K562 (cell line): ENCODE measurements around the gene CAVIN1. TPM values are rescaled to one million over a fixed set of nuclear protein-coding genes. Genes with fewer than 3 reads are reported as not detected.

ENCODE experiments used
- CBX2 ChIP-seq: fragments of 200-600 bp; sonication (generic); IDR thresholded peaks from one replicate; pipeline ENCODE4 v1.6.1; 2012; ENCODE audit warnings: mild to moderate bottlenecking, low read length, inconsistent platforms; ENCODE audit not compliant: insufficient read depth, poor library complexity, severe bottlenecking
- EZH2 ChIP-seq: IDR thresholded peaks from 2 replicates; pipeline ENCODE4 v1.6.1; 2012; ENCODE audit warnings: low read depth, mild to moderate bottlenecking, inconsistent platforms, low read length, borderline replicate concordance
- FOSL1 ChIP-seq: fragments of 200-800 bp; sonication (Bioruptor generic); conservative IDR thresholded peaks from 2 replicates; pipeline ENCODE4 v1.6.1; 2016; ENCODE audit warnings: missing genetic modification characterization, missing compliant biosample characterization
- FOXP1 ChIP-seq: sonication (generic); formaldehyde crosslinking; IDR thresholded peaks from 2 replicates; pipeline ENCODE4 v1.8.0; 2022; ENCODE audit warnings: mild to moderate bottlenecking, missing genetic modification reagents
- HEY1 ChIP-seq: fragments of 250-450 bp; sonication (Bioruptor Pico); IDR thresholded peaks from 2 replicates; pipeline ENCODE4 v1.5.0; 2020; ENCODE audit warnings: mild to moderate bottlenecking, moderate library complexity, borderline replicate concordance
- L3MBTL2 ChIP-seq: fragments of 450-650 bp; IDR thresholded peaks from 2 replicates; pipeline ENCODE4 v1.6.1; 2016; ENCODE audit warnings: mild to moderate bottlenecking, moderate library complexity
- MCM3 ChIP-seq: fragments of 450-650 bp; IDR thresholded peaks from 2 replicates; pipeline ENCODE4 v1.6.1; 2016
- NFE2 ChIP-seq: IDR thresholded peaks from 2 replicates; pipeline ENCODE4 v1.6.1; 2014; ENCODE audit warnings: antibody characterized with exemption, low read depth
- POLR2AphosphoS5 ChIP-seq: IDR thresholded peaks from 2 replicates; pipeline ENCODE4 v1.6.1; 2011; ENCODE audit warnings: mild to moderate bottlenecking, low read depth, low read length, moderate library complexity; ENCODE audit not compliant: control insufficient read depth, insufficient read depth
- RBFOX2 ChIP-seq: fragments of 200-400 bp; formaldehyde crosslinking; IDR thresholded peaks from 2 replicates; pipeline ENCODE4 v1.6.1; 2017; ENCODE audit warnings: low read depth, mild to moderate bottlenecking, low read length, moderate library complexity
- RUNX1 ChIP-seq: sonication (generic); IDR thresholded peaks from 2 replicates; pipeline ENCODE4 v1.6.1; 2016; ENCODE audit warnings: antibody characterized with exemption, low read depth
- ZFX ChIP-seq: sonication (generic); formaldehyde crosslinking; IDR thresholded peaks from 2 replicates; pipeline ENCODE4 v1.8.0; 2022; ENCODE audit warnings: mild to moderate bottlenecking, missing genetic modification reagents, moderate library complexity
- ZNF124 ChIP-seq: sonication (generic); formaldehyde crosslinking; IDR thresholded peaks from 2 replicates; pipeline ENCODE4 v1.8.1; 2022; ENCODE audit warnings: missing genetic modification reagents
- polyA plus RNA-seq, 8 experiments: library from polyadenylated mRNA; depleted of rRNA in 4 of 8; stranded (reverse) in 5 of 8; unstranded in 3 of 8; fragments of >200 nt; fragmentation: Nextera tagmentation in 2 of 8; fragmentation: Illumina TruSeq in 1 of 8; extraction: Ambion mirVana in 2 of 8; extraction: Trizol in 1 of 8; gene quantifications; 2 replicates each; pipeline versions ENCODE4 v1.2.1 to v1.2.3, GENCODE V29; 2011 to 2014; ENCODE audit warnings: inconsistent platforms in 1 of 8, missing spikeins in 1 of 8
- total RNA-seq, 7 experiments: library from RNA; depleted of rRNA in 6 of 7; stranded (reverse); fragments of >200 nt in 6 of 7; fragmentation: Illumina TruSeq in 2 of 7; extraction: Trizol in 2 of 7; gene quantifications; 2 replicates each; pipeline versions ENCODE4 v1.2.1 to v1.2.3, GENCODE V29; 2011 to 2021; ENCODE audit warnings: low replicate concordance in 1 of 7
- TF ChIP-seq, protein P1 (sequence below): fragments of 250-450 bp; sonication (Bioruptor Pico); IDR thresholded peaks from 2 replicates; pipeline ENCODE4 v1.4.0; 2020
- TF ChIP-seq, protein P2 (sequence below): fragments of 200-800 bp; sonication (Bioruptor generic); IDR thresholded peaks from 2 replicates; pipeline ENCODE4 v1.6.1; 2017; ENCODE audit warnings: missing genetic modification characterization, missing compliant biosample characterization

CAVIN1 gene
- total and polyA plus RNA-seq, 9 of the 15 experiments (the other 6 are each of a cell fraction or from before 2014, with no cell fraction given) = 6.8 to 162 (median 74.5) TPM

DNA sequence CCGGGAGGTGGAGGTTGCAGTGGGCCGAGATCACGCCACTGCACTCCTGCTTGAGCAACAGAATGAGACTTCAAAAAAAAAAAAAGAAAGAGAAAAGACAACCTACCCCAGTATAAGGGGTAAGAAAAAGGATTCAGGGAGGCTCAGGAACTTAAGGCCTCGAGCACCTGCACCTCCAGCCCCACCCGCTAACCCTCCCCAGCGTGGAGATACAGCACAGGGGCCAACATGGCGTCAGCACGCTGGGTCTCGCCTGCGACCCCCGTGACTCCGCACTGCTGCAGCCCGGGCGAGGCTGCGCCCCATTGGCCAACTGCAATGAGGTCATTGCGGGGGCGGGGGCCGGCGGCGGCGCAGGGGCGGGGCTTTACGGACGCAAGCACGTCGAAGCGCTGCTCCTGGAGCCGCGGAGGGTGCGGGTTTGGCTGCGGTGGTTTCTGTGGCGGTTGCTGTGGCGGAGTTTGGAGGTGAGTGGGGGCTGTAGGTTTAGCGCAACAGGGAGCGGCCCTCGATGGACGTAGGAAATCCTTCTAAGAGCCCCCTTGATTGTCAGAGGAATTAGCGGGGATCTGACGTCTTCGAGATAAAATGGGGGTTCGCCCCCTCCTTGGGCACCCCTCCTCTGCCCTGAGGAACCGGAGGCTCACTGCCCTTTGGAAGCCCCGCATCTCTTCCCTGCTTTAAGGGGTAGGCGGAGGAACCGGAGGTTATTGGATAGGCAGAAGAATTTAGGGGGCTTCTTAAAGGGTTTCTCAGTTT, 35.6 kb upstream of the CAVIN1 start, which contains the start of gene ATP6V0A1 (continued):
- TF ChIP-seq MCM3 = no peak
- peak; percentile 56 for TF ChIP-seq ZFX
- TF ChIP-seq, protein P1, sequence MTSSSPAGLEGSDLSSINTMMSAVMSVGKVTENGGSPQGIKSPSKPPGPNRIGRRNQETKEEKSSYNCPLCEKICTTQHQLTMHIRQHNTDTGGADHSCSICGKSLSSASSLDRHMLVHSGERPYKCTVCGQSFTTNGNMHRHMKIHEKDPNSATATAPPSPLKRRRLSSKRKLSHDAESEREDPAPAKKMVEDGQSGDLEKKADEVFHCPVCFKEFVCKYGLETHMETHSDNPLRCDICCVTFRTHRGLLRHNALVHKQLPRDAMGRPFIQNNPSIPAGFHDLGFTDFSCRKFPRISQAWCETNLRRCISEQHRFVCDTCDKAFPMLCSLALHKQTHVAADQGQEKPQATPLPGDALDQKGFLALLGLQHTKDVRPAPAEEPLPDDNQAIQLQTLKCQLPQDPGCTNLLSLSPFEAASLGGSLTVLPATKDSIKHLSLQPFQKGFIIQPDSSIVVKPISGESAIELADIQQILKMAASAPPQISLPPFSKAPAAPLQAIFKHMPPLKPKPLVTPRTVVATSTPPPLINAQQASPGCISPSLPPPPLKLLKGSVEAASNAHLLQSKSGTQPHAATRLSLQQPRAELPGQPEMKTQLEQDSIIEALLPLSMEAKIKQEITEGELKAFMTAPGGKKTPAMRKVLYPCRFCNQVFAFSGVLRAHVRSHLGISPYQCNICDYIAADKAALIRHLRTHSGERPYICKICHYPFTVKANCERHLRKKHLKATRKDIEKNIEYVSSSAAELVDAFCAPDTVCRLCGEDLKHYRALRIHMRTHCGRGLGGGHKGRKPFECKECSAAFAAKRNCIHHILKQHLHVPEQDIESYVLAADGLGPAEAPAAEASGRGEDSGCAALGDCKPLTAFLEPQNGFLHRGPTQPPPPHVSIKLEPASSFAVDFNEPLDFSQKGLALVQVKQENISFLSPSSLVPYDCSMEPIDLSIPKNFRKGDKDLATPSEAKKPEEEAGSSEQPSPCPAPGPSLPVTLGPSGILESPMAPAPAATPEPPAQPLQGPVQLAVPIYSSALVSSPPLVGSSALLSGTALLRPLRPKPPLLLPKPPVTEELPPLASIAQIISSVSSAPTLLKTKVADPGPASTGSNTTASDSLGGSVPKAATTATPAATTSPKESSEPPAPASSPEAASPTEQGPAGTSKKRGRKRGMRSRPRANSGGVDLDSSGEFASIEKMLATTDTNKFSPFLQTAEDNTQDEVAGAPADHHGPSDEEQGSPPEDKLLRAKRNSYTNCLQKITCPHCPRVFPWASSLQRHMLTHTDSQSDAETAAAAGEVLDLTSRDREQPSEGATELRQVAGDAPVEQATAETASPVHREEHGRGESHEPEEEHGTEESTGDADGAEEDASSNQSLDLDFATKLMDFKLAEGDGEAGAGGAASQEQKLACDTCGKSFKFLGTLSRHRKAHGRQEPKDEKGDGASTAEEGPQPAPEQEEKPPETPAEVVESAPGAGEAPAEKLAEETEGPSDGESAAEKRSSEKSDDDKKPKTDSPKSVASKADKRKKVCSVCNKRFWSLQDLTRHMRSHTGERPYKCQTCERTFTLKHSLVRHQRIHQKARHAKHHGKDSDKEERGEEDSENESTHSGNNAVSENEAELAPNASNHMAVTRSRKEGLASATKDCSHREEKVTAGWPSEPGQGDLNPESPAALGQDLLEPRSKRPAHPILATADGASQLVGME (CRISPR knock-in tag) = no peak
- TF ChIP-seq FOXP1 (CRISPR knock-in tag) = peak; percentile 36; the same call in 1 of the 2 replicates
- peak; percentile 29; the same call in 1 of the 2 replicates for TF ChIP-seq FOSL1 (tag)
- peak; percentile 82 for TF ChIP-seq RBFOX2
- peak; percentile 87 for TF ChIP-seq L3MBTL2
- peak; percentile 67 for TF ChIP-seq NFE2
- no peak for TF ChIP-seq CBX2
- TF ChIP-seq HEY1 = no peak
- TF ChIP-seq EZH2 = no peak
- no peak for TF ChIP-seq RUNX1
- peak; percentile 70 for TF ChIP-seq POLR2AphosphoS5
- TF ChIP-seq ZNF124 = no peak
- TF ChIP-seq, protein P2, sequence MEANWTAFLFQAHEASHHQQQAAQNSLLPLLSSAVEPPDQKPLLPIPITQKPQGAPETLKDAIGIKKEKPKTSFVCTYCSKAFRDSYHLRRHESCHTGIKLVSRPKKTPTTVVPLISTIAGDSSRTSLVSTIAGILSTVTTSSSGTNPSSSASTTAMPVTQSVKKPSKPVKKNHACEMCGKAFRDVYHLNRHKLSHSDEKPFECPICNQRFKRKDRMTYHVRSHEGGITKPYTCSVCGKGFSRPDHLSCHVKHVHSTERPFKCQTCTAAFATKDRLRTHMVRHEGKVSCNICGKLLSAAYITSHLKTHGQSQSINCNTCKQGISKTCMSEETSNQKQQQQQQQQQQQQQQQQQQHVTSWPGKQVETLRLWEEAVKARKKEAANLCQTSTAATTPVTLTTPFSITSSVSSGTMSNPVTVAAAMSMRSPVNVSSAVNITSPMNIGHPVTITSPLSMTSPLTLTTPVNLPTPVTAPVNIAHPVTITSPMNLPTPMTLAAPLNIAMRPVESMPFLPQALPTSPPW (CRISPR knock-in tag) = peak; percentile 66
